ENCODE results near the gene THBS4. TPM values are rescaled to one million over a fixed set of nuclear protein-coding genes. Genes with fewer than 3 reads are reported as not detected.

The THBS4 gene
- total and polyA plus RNA-seq, 8 donors, result 3.7 to 56.8 (median 8.6) TPM

DNA sequence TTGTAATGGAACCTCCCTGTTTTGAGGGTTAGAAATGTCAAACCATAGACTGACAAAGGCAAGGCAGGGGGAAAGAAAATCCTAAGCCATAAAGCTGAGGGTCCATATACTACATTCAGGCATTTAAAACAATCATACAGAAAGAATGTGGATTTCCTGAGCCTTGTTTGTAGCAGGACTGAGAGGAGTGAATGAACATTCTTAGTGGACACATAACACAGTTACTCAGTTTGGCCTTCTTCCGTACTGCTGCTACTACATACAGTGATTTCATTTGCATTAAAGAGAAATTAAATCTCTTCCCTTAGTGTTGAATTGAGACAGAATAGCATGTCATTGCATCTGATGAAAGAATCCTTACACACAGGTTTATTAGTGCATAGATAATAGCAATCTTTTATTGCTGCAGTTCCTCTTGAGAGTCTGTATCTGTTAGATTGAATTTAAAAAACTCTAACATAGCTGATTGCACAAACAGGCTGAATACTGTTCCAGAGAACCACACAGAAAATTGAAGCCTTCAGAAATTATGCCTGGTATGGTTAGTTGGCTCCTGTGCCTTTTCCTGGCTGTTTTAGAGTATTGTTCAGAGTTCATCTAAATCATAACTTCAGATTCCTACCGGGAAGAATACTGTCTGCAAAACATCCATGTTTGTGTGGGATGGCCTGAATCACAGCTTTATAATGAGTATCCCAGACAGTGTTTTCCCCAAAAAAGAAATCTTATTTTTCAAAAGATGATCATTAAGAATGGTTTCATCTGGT is 42.1 kb upstream of the THBS4 start:
- H3K27me3 ChIP-seq, result no peaks in the 10 kb centered on the region
- TF ChIP-seq CTCF (IDR thresholded peaks at IDR 0.05), result no peak
- FAIRE-seq (no peak), DNase-seq (no peak), ATAC-seq (no peak)
- peaks cover 0 to 13% (median 0%) of the 10 kb centered on the region in 3 donors for H3K4me1 ChIP-seq
- H3K36me3 ChIP-seq, result peaks cover 0 to 3% (median 0%) of the 10 kb centered on the region in 3 donors
- intact Hi-C loops (cut with DNase I), result no loop called here
- no peak overlapping the region for H3K27ac ChIP-seq
- H3K9me3 ChIP-seq, result no peaks in the 10 kb centered on the region
- H3K4me3 ChIP-seq, result no peak overlapping the region
- WGBS, 2 donors, result 86 to 89% methylated on average over 2 of the region's 2 CpGs

- TF ChIP-seq CTCF (IDR thresholded peaks at IDR 0.05), result no peak
- WGBS, 2 donors, result 97% methylated on average over 1 of the region's 1 CpG
- Histone ChIP-seq H3K4me1 (no peaks in the 10 kb centered on the region), H3K4me3 (no peak overlapping the region), H3K36me3 (no peaks in the 10 kb centered on the region), H3K27ac (no peak overlapping the region), H3K27me3 (no peaks in the 10 kb centered on the region), H3K9me3 (no peaks in the 10 kb centered on the region)
- intact Hi-C loops (cut with DNase I), result no loop called here
- ATAC-seq (no peak), FAIRE-seq (no peak), DNase-seq (no peak)
Observed at GRCh38 chr5:79999722-80000121, 35.4 kb upstream of the THBS4 start.

DNA sequence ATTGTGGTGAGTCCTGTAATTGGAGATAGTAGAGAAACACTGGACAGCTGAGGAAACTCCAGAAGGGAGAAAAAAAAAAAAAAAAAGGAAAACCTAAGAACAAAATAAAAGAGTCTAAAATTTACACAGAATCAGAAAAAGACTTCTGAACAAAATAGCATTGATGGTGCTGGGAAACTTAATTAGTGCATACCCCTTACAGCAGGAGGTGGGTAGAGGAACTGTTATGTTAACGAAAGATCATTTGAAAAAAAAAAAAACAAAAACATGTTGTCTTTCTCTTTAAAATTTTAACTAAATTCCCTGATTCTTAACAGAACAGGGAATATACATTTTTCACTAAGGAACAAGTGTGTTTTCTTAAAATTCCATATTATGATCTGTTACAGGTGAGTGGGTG is 32.5 kb upstream of the THBS4 start:
- no peaks in the 10 kb centered on the region for H3K27me3 ChIP-seq
- TF ChIP-seq CTCF (IDR thresholded peaks at IDR 0.05), result no peak
- FAIRE-seq (no peak), ATAC-seq (no peak), DNase-seq (no peak)
- H3K9me3 ChIP-seq, result no peaks in the 10 kb centered on the region
- intact Hi-C loops (cut with DNase I), result no loop called here
- H3K4me1 ChIP-seq, result no peaks in the 10 kb centered on the region
- no peaks in the 10 kb centered on the region for H3K36me3 ChIP-seq
- no peak overlapping the region for H3K27ac ChIP-seq
- no peak overlapping the region for H3K4me3 ChIP-seq
- 98 to 100% methylated on average over 1 of the region's 1 CpG for WGBS, 2 donors

DNA sequence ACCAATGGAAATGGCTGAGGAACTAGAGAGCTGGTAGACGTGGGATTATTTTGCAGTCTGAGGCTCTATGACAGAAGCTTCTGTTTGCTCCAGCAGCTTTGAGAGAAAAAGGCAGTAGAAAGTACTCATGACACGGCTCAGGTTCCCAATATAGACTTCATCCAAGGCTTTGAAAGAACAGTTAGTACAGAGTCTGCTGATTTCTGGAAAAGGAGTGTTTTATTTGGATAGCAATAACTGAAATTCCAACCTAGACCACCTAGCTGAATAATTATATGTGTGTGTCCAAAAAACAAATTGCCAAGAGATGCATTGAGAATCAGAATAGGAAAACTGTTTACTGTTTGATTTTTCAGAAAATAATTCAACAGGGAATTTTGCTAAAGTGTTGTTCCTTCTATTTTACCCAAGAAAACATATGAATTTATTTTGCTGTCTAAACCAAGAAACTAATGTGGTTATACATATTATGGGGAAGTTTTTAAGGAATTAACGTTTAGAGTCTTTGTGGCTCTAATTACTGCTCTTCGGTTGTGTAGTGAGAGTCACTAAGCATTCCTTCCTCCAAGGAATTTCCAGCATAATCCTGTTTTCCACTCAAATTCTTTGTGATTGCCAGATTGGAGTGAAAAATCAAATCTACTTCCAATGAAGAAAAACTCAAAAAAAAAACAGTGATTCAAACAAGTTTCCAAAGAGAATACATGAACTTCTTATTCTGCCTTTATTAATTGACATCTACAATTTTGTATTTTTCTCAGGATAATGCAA is 26.0 kb upstream of the THBS4 start:
- no peak for ATAC-seq
- H3K27me3 ChIP-seq, result no peaks in the 10 kb centered on the region
- H3K4me3 ChIP-seq, result no peak overlapping the region
- H3K9me3 ChIP-seq, result no peaks in the 10 kb centered on the region
- no peak for DNase-seq
- no peak for TF ChIP-seq CTCF (IDR thresholded peaks at IDR 0.05)
- no peaks in the 10 kb centered on the region for H3K36me3 ChIP-seq
- no peak overlapping the region for H3K27ac ChIP-seq
- 67 to 68% methylated on average over 4 of the region's 4 CpGs for WGBS, 2 donors
- intact Hi-C loops (cut with DNase I), result no loop called here
- no peak for FAIRE-seq
- H3K4me1 ChIP-seq, result no peaks in the 10 kb centered on the region
